Mesenteric fat pad (tissue), 1 donor: ENCODE data around the gene ATP8A2. TPM values are rescaled to one million over a fixed set of nuclear protein-coding genes. Genes with fewer than 3 reads are reported as not detected.
"Not testable (repeated sequence)": the region's sequence is repeated elsewhere in the genome, so short reads cannot be mapped to it uniquely, and the experiment has no call there.

Source experiments
- DNase-seq: peaks from one replicate; pipeline ENCODE4 v3.0.0-alpha.2; 2020; ENCODE audit warnings: low spot score
- total RNA-seq: library from RNA; stranded (reverse); fragmentation: NEBNext Ultra II Directional; extraction: Animal tissue kit (Norgen Biotek cat#: 25700); gene quantifications from one replicate; pipeline ENCODE4 v1.2.1, GENCODE V29; 2021
- donor health status: DM: yes; HTN: yes; CAD: no.

ATP8A2 gene
- total RNA-seq, 1 donor from 2014 or later: 0.10 TPM

DNA sequence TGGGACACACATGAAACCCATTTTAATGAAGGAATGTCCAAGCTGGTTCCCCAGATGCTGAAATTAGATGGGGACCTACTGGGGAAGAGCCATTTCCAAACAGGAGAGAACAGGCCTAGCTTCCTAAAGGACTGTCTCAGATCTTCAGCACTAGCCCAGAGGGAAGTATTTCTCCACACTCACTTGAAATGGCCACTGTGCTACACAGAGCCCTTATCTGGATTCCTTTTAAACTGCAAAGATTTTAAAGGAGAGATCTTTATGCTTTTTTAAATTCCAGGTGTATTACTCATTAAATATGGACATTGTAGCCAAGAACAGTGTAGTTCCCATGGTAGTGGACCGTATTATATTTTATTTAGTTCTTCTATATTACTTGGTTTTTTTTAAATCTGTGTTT lies 424.7 kb downstream of the ATP8A2 start:
- no peak for DNase-seq

- DNase-seq: no peak
Measured at GRCh38 chr13:25798998-25799397, 427.2 kb downstream of the ATP8A2 start.

DNA sequence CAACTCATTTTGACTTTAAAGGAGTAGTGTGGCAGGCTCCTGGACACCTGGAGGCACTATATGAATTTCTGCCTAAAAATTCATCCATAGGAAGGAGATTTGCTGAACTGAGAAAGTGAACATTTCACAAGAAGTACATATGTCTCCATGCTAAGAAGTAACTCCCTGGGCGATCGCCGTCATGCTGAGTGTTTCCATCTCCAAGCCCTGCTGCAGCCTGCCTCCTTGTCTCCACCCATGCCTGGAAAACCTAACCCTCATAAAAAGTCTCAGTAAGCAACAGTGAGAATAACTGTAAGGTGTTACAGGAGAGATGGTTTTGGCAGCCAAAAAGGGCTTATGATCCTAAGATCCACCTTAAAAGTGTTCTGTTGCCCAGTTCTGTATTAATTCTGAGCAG lies 428.7 kb downstream of the ATP8A2 start:
- DNase-seq: no peak

DNA sequence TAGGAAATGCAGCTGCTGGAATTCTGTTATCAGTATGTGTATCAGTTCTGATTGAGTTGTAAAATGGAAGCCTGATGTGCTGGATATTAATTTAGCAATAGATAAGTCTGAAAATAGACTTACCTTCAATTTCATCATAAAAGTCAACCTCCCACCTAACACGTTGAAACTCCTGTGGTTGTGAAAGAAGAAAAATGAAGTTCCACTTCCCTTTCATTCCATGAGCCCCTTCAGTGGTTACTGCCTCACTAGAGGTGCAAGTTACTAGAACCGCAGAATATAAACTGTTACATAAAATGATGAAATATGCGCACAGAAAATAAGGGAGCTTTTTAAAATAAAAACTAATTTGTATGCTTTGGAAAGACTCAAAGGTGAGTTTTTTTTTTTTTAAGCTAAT lies 430.8 kb downstream of the ATP8A2 start:
- no peak for DNase-seq

- no peak for DNase-seq
Measured at GRCh38 chr13:25803641-25804040, 431.9 kb downstream of the ATP8A2 start.

- no peak for DNase-seq
Measured at GRCh38 chr13:25806264-25806974, 434.6 kb downstream of the ATP8A2 start.

GRCh38 chr13:25807562-25807961 lies 435.8 kb downstream of the ATP8A2 start:
- no peak for DNase-seq

GRCh38 chr13:25811506-25811905 lies 439.7 kb downstream of the ATP8A2 start:
- DNase-seq: no peak

GRCh38 chr13:25816239-25816638 lies 444.5 kb downstream of the ATP8A2 start:
- no peak for DNase-seq

GRCh38 chr13:25819856-25820530 lies 448.2 kb downstream of the ATP8A2 start:
- no peak for DNase-seq

- no peak for DNase-seq
Measured at GRCh38 chr13:25821776-25822175, 450.0 kb downstream of the ATP8A2 start.

DNA sequence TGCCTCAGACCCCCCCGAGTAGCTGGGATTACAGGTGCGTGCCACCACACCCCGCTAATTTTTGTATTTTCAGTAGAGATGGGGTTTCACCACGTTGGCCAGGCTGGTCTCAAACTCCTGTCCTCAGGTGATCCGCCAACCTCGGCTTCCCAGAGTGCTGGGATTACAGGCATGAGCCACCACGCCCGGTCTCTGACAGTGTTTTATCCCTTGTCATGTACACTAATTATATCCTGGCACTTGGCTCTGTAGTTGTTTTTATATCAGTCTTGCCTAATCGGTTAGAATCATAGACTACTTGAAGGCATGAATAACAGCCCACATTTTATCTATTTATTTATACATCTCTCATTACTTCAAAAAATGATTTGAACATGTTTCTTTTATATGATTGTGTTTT lies 455.4 kb downstream of the ATP8A2 start:
- DNase-seq: not testable (repeated sequence)

DNA sequence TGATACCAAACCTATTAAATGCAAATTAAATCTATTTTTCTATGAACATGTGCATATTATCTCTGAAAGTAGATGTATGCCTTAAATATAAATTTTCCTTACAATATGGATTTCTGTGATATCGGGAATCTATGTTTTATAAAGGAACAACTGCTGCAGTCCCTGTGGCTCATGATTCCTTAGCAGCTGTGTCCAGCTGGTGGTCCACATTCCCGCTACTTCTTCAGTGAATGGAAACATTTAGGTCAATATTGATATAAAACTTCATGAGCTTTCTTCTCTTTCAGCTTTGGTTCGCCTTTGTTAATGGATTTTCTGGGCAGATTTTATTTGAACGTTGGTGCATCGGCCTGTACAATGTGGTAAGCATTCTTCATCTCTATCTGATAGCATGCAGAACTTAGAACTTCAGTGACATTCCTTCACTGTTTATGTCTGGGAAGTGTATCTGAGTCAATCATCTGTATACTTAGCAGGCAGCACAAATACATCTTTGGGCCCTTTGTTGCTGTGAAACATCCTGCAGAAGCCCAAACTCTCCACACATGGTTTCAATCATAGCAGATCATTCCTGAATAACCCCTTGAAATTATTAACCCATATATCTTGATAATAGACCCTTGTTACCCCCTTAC lies 456.2 kb downstream of the ATP8A2 start:
- no peak for DNase-seq

- no peak for DNase-seq
Measured at GRCh38 chr13:25833761-25834160, 462.0 kb downstream of the ATP8A2 start.

DNA sequence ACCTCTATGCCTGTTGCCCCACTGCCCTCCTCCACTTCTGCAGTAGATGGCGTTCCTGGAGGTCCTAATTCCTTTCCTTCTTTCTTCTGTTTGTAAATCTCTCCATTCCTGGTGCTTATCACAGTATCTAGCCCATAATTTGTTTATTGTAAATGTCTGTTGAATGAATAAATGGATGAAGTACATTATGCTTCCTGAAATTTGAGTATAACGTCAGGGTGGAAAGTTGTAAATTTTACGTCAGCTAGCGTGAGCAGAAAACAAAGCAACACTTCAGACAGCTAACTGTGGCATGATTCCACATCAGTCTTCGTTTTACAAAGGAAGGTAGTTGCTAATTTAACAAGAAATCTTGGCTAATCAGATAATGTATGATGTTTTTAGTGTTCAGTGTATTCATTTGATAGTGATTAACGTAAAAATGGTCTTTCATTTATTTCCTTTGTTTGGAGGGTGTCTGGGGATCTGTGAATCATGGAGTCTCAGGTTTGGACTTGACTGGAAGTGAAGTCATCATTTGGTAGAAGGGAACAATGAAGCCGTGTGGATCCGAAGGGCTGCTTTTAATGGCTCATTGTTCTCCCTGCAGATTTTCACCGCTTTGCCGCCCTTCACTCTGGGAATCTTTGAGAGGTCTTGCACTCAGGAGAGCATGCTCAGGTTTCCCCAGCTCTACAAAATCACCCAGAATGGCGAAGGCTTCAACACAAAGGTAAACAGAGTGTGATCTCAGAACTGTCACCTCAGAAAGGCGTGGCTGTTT lies 465.0 kb downstream of the ATP8A2 start:
- DNase-seq: no peak

- no peak for DNase-seq
Measured at GRCh38 chr13:25839371-25839770, 467.6 kb downstream of the ATP8A2 start.

DNA sequence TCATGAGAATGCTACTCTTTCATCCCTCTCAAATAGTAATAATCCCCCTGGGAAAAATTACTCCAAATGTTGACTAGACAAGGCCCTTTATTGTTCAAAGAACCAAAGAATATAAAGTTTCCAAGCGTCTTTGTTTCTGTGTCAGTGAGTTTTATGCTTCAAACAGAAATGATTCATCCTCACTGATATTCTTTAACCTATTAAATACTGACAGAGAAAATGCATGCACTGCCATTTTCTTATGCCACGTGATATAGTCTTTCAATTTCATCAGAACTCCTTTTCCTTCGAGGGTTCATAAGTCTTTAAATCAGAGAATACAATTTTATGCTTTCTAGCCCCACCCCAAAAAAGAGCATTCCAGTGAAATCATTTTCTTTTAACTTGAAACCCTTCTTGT lies 468.5 kb downstream of the ATP8A2 start:
- DNase-seq: no peak

- DNase-seq: no peak
Measured at GRCh38 chr13:25840931-25841330, 469.2 kb downstream of the ATP8A2 start.

DNA sequence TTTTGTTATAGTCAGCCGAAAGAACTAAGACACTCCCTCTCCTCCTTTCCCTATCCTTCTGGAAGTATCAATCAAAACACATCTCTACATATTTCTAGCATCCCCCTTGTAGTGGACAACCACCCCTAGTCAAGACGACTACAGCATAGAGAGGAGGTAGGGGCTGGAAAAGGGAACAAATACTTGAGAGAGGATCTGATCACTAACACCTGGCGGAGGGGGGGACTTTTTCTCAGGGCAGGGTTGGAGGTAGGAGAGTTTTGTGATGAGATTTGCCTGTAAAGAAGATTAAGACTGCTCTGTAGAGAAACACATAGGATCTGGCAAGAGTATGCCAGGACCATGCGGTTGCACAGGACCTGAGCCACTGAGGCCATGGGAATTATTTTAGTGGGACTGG lies 471.9 kb downstream of the ATP8A2 start:
- no peak for DNase-seq

DNA sequence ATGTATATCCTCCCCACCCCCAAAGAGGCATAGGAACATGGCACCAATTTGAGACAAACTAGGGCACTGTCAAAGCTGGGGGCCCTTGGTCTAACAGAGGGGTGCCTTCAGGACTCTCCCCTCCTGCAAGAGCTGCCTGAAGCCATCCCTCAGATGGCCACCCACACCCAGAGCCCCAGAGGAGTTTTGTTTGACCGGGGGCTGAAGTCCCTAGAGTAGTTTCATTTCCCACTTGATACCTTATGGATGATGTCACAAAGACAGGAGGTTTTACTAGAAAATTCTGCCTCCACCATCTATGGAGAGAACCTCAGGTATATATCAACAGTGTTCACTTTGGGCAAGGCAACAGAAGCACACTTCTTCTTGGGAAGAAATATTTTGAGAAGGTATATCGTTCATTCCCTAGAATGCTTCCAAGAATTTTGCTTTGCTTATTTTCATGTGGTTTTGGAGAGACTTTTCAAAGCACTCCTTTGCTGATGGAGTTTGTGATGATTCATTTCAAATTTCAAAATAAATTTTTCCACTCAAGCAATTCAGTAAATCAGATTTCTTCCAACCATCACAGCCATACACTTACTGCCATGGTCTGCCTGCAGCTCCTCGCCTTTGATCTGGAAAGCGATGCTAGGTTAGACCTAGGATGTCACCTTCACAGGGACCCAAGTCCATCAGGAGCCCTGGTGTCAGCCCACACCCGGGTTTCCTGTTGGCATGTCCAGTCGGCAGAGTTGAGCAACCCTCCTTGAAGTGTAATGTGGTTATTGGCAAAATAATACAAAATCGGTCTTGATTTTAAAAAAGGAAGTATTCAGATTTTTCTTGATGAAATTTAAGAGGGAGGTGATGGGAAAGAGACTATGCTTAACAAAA lies 473.0 kb downstream of the ATP8A2 start:
- no peak for DNase-seq
